Neural progenitor cell (in vitro differentiated cells): ENCODE measurements around the gene MUC5AC. TPM values are rescaled to one million over a fixed set of nuclear protein-coding genes. Genes with fewer than 3 reads are reported as not detected.

ENCODE experiments used
- DNase-seq: peaks from one replicate; pipeline ENCODE4 v3.0.0-alpha.2; 2016; ENCODE audit warnings: low spot score
- H2AFZ ChIP-seq: fragments of 200-600 bp; sonication (generic); replicated peaks from 2 replicates; pipeline ENCODE4 v1.6.1; 2016; ENCODE audit warnings: antibody characterized with exemption
- H3F3A ChIP-seq: fragments of 200-600 bp; sonication (generic); 2 replicates; pipeline ENCODE4 v1.6.1; 2016; ENCODE audit warnings: antibody characterized with exemption, low read depth
- H3K27ac ChIP-seq: fragments of 200-600 bp; sonication (generic); 2 replicates; pipeline ENCODE4 v1.5.1; 2016; ENCODE audit warnings: mild to moderate bottlenecking
- H3K27me3 ChIP-seq: fragments of 200-600 bp; sonication (generic); 2 replicates; pipeline ENCODE4 v1.6.1; 2016; ENCODE audit warnings: mild to moderate bottlenecking, moderate library complexity
- H3K36me3 ChIP-seq: fragments of 200-600 bp; sonication (generic); 2 replicates; pipeline ENCODE4 v1.5.1; 2016
- H3K4me1 ChIP-seq: fragments of 200-600 bp; sonication (generic); 2 replicates; pipeline ENCODE4 v1.6.1; 2016; ENCODE audit warnings: mixed run types
- H3K4me2 ChIP-seq: fragments of 200-600 bp; sonication (generic); 2 replicates; pipeline ENCODE4 v1.6.1; 2016
- H3K4me3 ChIP-seq: fragments of 200-600 bp; sonication (generic); 2 replicates; pipeline ENCODE4 v1.5.1; 2016
- H3K79me2 ChIP-seq: fragments of 200-600 bp; sonication (generic); 2 replicates; pipeline ENCODE4 v1.6.1; 2016; ENCODE audit warnings: low read depth
- H3K9ac ChIP-seq: fragments of 200-600 bp; sonication (generic); 2 replicates; pipeline ENCODE4 v1.6.1; 2016
- H3K9me3 ChIP-seq: fragments of 200-600 bp; sonication (generic); 2 replicates; pipeline ENCODE4 v1.5.1; 2016; ENCODE audit warnings: low read depth
- H4K20me1 ChIP-seq: fragments of 200-600 bp; sonication (generic); 2 replicates; pipeline ENCODE4 v1.6.1; 2016; ENCODE audit warnings: low read depth
- H3K27ac Mint-ChIP-seq: 3 replicates; pipeline ENCODE4 v1.8.0; 2021; ENCODE audit warnings: mixed read lengths
- H3K27me3 Mint-ChIP-seq: 2 replicates; pipeline ENCODE4 v1.8.0; 2022; ENCODE audit warnings: low read depth, mild to moderate bottlenecking, inconsistent platforms, moderate library complexity, mixed read lengths; ENCODE audit not compliant: insufficient read depth
- H3K36me3 Mint-ChIP-seq: 3 replicates; pipeline ENCODE4 v1.8.0; 2021; ENCODE audit warnings: mixed read lengths
- H3K4me1 Mint-ChIP-seq: 3 replicates; pipeline ENCODE4 v1.8.0; 2021; ENCODE audit warnings: mixed read lengths
- H3K4me3 Mint-ChIP-seq: 3 replicates; pipeline ENCODE4 v1.8.0; 2021; ENCODE audit warnings: mild to moderate bottlenecking, moderate library complexity, mixed read lengths
- H3K9me3 Mint-ChIP-seq: 3 replicates; pipeline ENCODE4 v1.8.0; 2020; ENCODE audit warnings: mixed read lengths
- EZH2 ChIP-seq: fragments of 200-600 bp; sonication (generic); IDR thresholded peaks from 2 replicates; pipeline ENCODE4 v1.6.1; 2017; ENCODE audit warnings: antibody characterized with exemption, mild to moderate bottlenecking, moderate library complexity
- EZH2phosphoT487 ChIP-seq: fragments of 200-600 bp; sonication (generic); IDR thresholded peaks from 2 replicates; pipeline ENCODE4 v1.6.1; 2017; ENCODE audit warnings: antibody characterized with exemption
- total RNA-seq: library from RNA; depleted of rRNA; stranded (reverse); fragments of >200 nt; gene quantifications from 2 replicates; pipeline ENCODE4 v1.2.3, GENCODE V29; 2015; ENCODE audit warnings: low replicate concordance
- TF ChIP-seq, protein P1 (sequence below): fragments of 200-600 bp; sonication (generic); IDR thresholded peaks from 2 replicates; pipeline ENCODE4 v1.5.1; 2017; ENCODE audit warnings: antibody characterized with exemption, mild to moderate bottlenecking

The MUC5AC gene
- total RNA-seq, 1 donor from 2014 or later, result not detected

DNA sequence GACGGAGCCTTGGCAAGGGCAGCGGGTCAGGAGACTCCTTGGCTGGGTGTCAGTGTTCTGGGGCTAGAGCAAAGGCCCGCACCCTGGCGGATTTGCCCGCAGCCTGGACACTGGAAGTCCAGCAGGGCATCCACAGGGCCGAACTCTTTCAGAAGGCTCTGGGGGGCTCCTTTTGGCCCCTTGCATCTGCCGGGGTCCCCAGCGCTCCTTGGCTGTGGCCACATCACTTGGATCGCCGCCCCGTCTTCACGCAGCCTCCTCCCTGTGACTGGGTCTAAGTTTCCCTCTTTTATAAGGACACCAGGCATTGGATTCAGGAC, 20.0 kb downstream of the MUC5AC start:
- Histone ChIP-seq H3K36me3 (no peaks in the 10 kb centered on the region), H2AFZ (no peak overlapping the region), H3K4me2 (no peak overlapping the region), H3K9me3 (no peaks in the 10 kb centered on the region), H3K4me1 (no peaks in the 10 kb centered on the region), H4K20me1 (no peaks in the 10 kb centered on the region), H3K9ac (no peak overlapping the region), H3K79me2 (no peaks in the 10 kb centered on the region), H3F3A (no peaks in the 10 kb centered on the region), H3K4me3 (no peak overlapping the region), H3K27ac (no peak overlapping the region), H3K27me3 (no peaks in the 10 kb centered on the region)
- Mint-ChIP-seq H3K27ac (no peak overlapping the region), H3K4me1 (no peaks in the 10 kb centered on the region), H3K9me3 (peaks cover 6% of the 10 kb centered on the region), H3K4me3 (no peak overlapping the region), H3K36me3 (no peaks in the 10 kb centered on the region), H3K27me3 (peaks cover 7% of the 10 kb centered on the region)
- no peak for TF ChIP-seq EZH2phosphoT487
- TF ChIP-seq, protein P1, sequence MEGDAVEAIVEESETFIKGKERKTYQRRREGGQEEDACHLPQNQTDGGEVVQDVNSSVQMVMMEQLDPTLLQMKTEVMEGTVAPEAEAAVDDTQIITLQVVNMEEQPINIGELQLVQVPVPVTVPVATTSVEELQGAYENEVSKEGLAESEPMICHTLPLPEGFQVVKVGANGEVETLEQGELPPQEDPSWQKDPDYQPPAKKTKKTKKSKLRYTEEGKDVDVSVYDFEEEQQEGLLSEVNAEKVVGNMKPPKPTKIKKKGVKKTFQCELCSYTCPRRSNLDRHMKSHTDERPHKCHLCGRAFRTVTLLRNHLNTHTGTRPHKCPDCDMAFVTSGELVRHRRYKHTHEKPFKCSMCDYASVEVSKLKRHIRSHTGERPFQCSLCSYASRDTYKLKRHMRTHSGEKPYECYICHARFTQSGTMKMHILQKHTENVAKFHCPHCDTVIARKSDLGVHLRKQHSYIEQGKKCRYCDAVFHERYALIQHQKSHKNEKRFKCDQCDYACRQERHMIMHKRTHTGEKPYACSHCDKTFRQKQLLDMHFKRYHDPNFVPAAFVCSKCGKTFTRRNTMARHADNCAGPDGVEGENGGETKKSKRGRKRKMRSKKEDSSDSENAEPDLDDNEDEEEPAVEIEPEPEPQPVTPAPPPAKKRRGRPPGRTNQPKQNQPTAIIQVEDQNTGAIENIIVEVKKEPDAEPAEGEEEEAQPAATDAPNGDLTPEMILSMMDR, result no peak
- TF ChIP-seq EZH2, result no peak
- DNase-seq, result no peak

DNA sequence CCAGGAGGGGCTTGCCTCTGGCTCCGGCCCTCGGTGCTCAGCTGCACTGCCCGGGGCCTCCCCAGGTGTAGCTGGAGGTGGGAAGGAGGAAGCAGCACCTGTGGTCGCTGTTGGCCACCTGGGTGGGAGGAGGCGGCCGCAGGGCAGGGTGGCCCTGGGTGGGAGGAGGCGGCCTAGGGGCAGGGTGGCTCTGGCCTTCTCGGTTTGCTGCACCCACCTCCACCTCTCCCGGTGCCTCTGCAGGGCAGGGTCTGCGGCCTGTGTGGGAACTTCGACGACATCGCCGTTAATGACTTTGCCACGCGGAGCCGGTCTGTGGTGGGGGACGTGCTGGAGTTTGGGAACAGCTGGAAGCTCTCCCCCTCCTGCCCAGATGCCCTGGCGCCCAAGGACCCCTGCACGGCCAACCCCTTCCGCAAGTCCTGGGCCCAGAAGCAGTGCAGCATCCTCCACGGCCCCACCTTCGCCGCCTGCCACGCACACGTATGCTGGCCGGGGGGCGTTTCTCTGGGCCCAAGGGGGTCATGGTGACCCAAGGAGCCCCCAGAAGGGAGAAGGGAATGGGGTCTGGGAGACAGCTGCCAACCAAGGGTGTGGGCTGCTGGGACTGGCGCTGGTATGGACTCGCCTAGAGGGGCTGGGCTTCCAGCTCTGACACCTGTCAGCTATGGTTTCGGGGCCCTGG, 20.6 kb downstream of the MUC5AC start:
- H3K4me3 Mint-ChIP-seq, result no peak overlapping the region
- H3K27me3 ChIP-seq, result no peaks in the 10 kb centered on the region
- H3F3A ChIP-seq, result no peaks in the 10 kb centered on the region
- H3K27ac ChIP-seq, result no peak overlapping the region
- H3K36me3 ChIP-seq, result no peaks in the 10 kb centered on the region
- H3K9ac ChIP-seq, result no peak overlapping the region
- H3K36me3 Mint-ChIP-seq, result no peaks in the 10 kb centered on the region
- peaks cover 6% of the 10 kb centered on the region for H3K9me3 Mint-ChIP-seq
- H3K4me3 ChIP-seq, result no peak overlapping the region
- H3K4me1 Mint-ChIP-seq, result no peaks in the 10 kb centered on the region
- TF ChIP-seq EZH2phosphoT487, result no peak
- TF ChIP-seq, protein P1, result no peak
- TF ChIP-seq EZH2, result no peak
- no peaks in the 10 kb centered on the region for H3K9me3 ChIP-seq
- no peak overlapping the region for H3K4me2 ChIP-seq
- H3K27me3 Mint-ChIP-seq, result peaks cover 7% of the 10 kb centered on the region
- no peak overlapping the region for H3K27ac Mint-ChIP-seq
- H3K79me2 ChIP-seq, result no peaks in the 10 kb centered on the region
- DNase-seq, result no peak
- H3K4me1 ChIP-seq, result no peaks in the 10 kb centered on the region
- H4K20me1 ChIP-seq, result no peaks in the 10 kb centered on the region
- H2AFZ ChIP-seq, result no peak overlapping the region

DNA sequence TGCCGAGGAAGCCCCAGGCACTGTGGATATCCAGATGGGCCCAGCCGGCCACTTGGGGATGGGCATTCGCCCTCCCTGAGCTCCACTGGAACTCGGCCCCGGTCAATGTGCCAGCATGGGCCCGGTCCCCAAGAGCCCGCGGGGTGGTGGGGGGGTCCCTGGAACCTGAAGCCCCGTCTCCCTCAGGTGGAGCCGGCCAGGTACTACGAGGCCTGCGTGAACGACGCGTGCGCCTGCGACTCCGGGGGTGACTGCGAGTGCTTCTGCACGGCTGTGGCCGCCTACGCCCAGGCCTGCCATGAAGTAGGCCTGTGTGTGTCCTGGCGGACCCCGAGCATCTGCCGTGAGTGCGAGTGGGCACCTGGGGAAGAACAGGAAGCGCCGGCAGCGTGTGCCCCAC, 21.2 kb downstream of the MUC5AC start:
- no peak for DNase-seq

More for the DNA sequence above, 21.2 kb downstream of the MUC5AC start:
- H3K4me2 ChIP-seq, result no peak overlapping the region
- no peak overlapping the region for H3K4me3 ChIP-seq
- peaks cover 7% of the 10 kb centered on the region for H3K27me3 Mint-ChIP-seq
- H3K4me1 Mint-ChIP-seq, result no peaks in the 10 kb centered on the region
- H3K4me3 Mint-ChIP-seq, result no peak overlapping the region
- no peak overlapping the region for H3K27ac ChIP-seq
- no peaks in the 10 kb centered on the region for H3K36me3 ChIP-seq
- no peaks in the 10 kb centered on the region for H3K27me3 ChIP-seq
- no peaks in the 10 kb centered on the region for H3K36me3 Mint-ChIP-seq
- H3K27ac Mint-ChIP-seq, result no peak overlapping the region
- H2AFZ ChIP-seq, result no peak overlapping the region
- H3K9me3 ChIP-seq, result no peaks in the 10 kb centered on the region
- H3K4me1 ChIP-seq, result no peaks in the 10 kb centered on the region
- H3K9me3 Mint-ChIP-seq, result peaks cover 6% of the 10 kb centered on the region
- no peaks in the 10 kb centered on the region for H3F3A ChIP-seq
- H4K20me1 ChIP-seq, result no peaks in the 10 kb centered on the region
- no peaks in the 10 kb centered on the region for H3K79me2 ChIP-seq
- TF ChIP-seq, protein P1, result no peak
- TF ChIP-seq EZH2phosphoT487, result no peak
- no peak for TF ChIP-seq EZH2
- H3K9ac ChIP-seq, result no peak overlapping the region
